ENCODE data around the gene STXBP4. TPM values are rescaled to one million over a fixed set of nuclear protein-coding genes. Genes with fewer than 3 reads are reported as not detected.

STXBP4 gene
- total and polyA plus RNA-seq, 3 experiments from 2014 or later: 2.8 to 7.5 (median 6.9) TPM

DNA sequence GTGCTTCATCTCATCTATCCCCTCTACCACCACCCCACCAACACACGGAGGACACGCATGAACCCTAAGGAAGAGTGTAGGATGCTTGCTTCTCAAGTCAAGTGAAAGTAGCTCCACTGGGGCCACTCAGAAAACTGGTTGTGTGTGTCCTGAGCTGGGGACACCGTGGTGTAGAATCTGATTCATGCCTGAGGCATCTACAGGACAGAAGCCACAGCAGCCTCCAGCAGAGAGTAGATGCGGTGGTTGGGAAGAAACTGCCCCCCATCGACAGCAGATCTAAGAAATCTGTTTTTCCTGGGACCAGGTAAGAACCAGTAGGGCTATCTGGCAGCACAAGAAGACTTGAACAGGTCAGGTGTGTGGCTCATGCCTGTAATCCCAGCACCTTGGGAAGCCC lies 244.3 kb downstream of the STXBP4 start:
- Mint-ChIP-seq H3K4me1 (peaks cover 0 to 2% (median 0%) of the 10 kb centered on the region in 3 donors), H3K27me3 (peaks cover 3 to 12% of the 10 kb centered on the region in 2 donors), H3K9me3 (no peaks in the 10 kb centered on the region), H3K4me3 (no peak overlapping the region), H3K27ac (no peak overlapping the region), H3K36me3 (peaks cover 0 to 3% (median 0%) of the 10 kb centered on the region in 3 donors)
- POLR2A ChIA-PET: no interaction called here
- CTCF ChIA-PET: interaction anchor here (1.0 kb wide), 1 partner anchor 24 kb away, joined by 4 read pairs; no protein-coding TSS in a partner anchor
- no peak for DNase-seq
- Histone ChIP-seq H3K36me3 (ENCODE audit: insufficient read depth, low read length) (no peaks in the 10 kb centered on the region), H3K27ac (ENCODE audit: low read depth, low read length) (no peak overlapping the region), H3K4me1 (ENCODE audit: insufficient read depth, low read length) (no peaks in the 10 kb centered on the region), H3K9me3 (ENCODE audit: low read length) (no peaks in the 10 kb centered on the region), H3K27me3 (ENCODE audit: insufficient read depth, low read length, poor library complexity, severe bottlenecking) (peaks cover 3% of the 10 kb centered on the region), H3K4me3 (ENCODE audit: low read length) (no peak overlapping the region)

DNA sequence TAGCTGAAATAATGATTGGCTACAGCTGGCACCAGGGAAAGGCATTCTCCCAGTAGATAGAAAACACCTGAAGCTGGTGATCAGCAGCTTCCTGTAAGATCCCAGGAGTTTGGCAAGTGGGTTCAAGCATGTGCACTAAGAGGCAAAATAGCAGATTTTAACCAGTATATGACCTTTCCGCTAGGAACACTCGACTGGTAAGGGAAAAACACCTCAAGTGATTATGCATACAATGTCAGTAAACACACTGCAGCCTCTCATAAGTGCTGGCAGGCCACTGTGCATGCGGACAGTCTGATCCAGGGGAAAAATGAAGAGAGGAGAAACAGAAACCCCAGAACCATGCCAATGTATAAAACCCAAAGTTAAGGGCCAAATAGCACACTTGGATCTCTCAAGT lies 247.1 kb downstream of the STXBP4 start:
- peaks cover 3 to 12% of the 10 kb centered on the region in 2 donors for H3K27me3 Mint-ChIP-seq
- ChIA-PET POLR2A (no interaction called here), CTCF (no interaction called here)
- no peaks in the 10 kb centered on the region for H3K4me1 Mint-ChIP-seq
- Histone ChIP-seq H3K36me3 (ENCODE audit: insufficient read depth, low read length) (no peaks in the 10 kb centered on the region), H3K27ac (ENCODE audit: low read depth, low read length) (no peak overlapping the region), H3K4me1 (ENCODE audit: insufficient read depth, low read length) (no peaks in the 10 kb centered on the region), H3K27me3 (ENCODE audit: insufficient read depth, low read length, poor library complexity, severe bottlenecking) (peaks cover 3% of the 10 kb centered on the region), H3K9me3 (ENCODE audit: low read length) (no peaks in the 10 kb centered on the region), H3K4me3 (ENCODE audit: low read length) (no peak overlapping the region)
- H3K4me3 Mint-ChIP-seq: no peak overlapping the region
- peaks cover 0 to 3% (median 0%) of the 10 kb centered on the region in 3 donors for H3K36me3 Mint-ChIP-seq
- no peak overlapping the region for H3K27ac Mint-ChIP-seq
- no peak for DNase-seq
- no peaks in the 10 kb centered on the region for H3K9me3 Mint-ChIP-seq

DNA sequence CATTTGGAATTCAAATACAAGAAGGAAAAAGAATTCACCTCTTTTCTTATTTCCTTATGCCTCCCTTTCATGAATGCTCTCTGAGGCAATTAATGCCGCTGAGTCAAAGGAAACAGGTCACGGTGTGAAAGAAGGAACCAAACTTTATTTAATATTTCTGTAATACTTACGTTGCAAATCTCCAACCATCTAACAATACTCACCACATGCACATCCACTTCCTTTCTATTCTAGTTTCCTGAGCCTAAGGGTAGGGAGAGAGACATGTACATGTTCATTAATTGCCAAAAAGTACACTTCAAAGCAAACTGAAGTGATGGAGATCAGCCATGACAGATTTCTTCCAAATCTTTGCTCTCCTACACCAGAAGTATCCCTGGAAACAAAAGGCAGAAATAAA lies 248.3 kb downstream of the STXBP4 start:
- no peak overlapping the region for H3K4me3 ChIP-seq (ENCODE audit: low read length)
- no peak for DNase-seq
- no peak overlapping the region for H3K27ac ChIP-seq (ENCODE audit: low read depth, low read length)
- no peaks in the 10 kb centered on the region for H3K9me3 Mint-ChIP-seq
- no peaks in the 10 kb centered on the region for H3K4me1 Mint-ChIP-seq
- no peaks in the 10 kb centered on the region for H3K4me1 ChIP-seq (ENCODE audit: insufficient read depth, low read length)
- no peak overlapping the region for H3K4me3 Mint-ChIP-seq
- H3K27ac Mint-ChIP-seq: no peak overlapping the region
- peaks cover 0 to 3% (median 0%) of the 10 kb centered on the region in 3 donors for H3K36me3 Mint-ChIP-seq
- CTCF ChIA-PET: no interaction called here
- POLR2A ChIA-PET: no interaction called here
- H3K36me3 ChIP-seq (ENCODE audit: insufficient read depth, low read length): no peaks in the 10 kb centered on the region
- H3K27me3 ChIP-seq (ENCODE audit: insufficient read depth, low read length, poor library complexity, severe bottlenecking): peaks cover 3% of the 10 kb centered on the region
- H3K9me3 ChIP-seq (ENCODE audit: low read length): no peaks in the 10 kb centered on the region
- H3K27me3 Mint-ChIP-seq: peaks cover 3 to 15% of the 10 kb centered on the region in 2 donors

- DNase-seq: no peak
- Histone ChIP-seq H3K4me1 (ENCODE audit: insufficient read depth, low read length) (no peaks in the 10 kb centered on the region), H3K36me3 (ENCODE audit: insufficient read depth, low read length) (no peaks in the 10 kb centered on the region), H3K27me3 (ENCODE audit: insufficient read depth, low read length, poor library complexity, severe bottlenecking) (peaks cover 3% of the 10 kb centered on the region), H3K9me3 (ENCODE audit: low read length) (no peaks in the 10 kb centered on the region), H3K27ac (ENCODE audit: low read depth, low read length) (no peak overlapping the region), H3K4me3 (ENCODE audit: low read length) (no peak overlapping the region)
- no peak overlapping the region for H3K27ac Mint-ChIP-seq
- peaks cover 4 to 30% of the 10 kb centered on the region in 2 donors for H3K27me3 Mint-ChIP-seq
- no peaks in the 10 kb centered on the region for H3K9me3 Mint-ChIP-seq
- peaks cover 0 to 3% (median 0%) of the 10 kb centered on the region in 3 donors for H3K36me3 Mint-ChIP-seq
- H3K4me3 Mint-ChIP-seq: no peak overlapping the region
- POLR2A ChIA-PET: no interaction called here
- H3K4me1 Mint-ChIP-seq: no peaks in the 10 kb centered on the region
- CTCF ChIA-PET: interaction anchor here (0.6 kb wide), 1 partner anchor 1453 kb away, joined by 3 read pairs; no protein-coding TSS in a partner anchor
Measured at GRCh38 chr17:55219459-55219858, 250.9 kb downstream of the STXBP4 start.

DNA sequence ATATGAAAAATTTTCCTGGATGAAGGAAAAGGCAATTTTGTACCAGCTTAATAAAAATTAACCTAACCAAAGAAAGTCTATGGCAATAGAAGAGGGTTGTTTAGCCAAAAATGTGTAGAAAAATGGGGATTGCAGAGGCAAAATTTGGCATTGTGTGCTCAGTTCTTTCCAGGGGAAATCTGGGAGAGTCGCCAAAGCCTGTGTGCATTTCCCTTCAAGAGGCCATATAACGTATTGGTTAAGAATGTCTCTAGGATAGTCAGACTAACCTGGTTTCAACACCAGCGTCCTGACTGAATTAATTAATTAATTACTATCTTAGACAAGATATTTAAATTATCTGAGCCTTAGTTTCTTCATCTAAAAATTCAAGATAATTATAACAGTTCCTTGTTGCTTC lies 251.4 kb downstream of the STXBP4 start:
- Histone ChIP-seq H3K27me3 (ENCODE audit: insufficient read depth, low read length, poor library complexity, severe bottlenecking) (peaks cover 3% of the 10 kb centered on the region), H3K4me3 (ENCODE audit: low read length) (no peak overlapping the region), H3K9me3 (ENCODE audit: low read length) (no peaks in the 10 kb centered on the region), H3K4me1 (ENCODE audit: insufficient read depth, low read length) (no peaks in the 10 kb centered on the region), H3K27ac (ENCODE audit: low read depth, low read length) (no peak overlapping the region), H3K36me3 (ENCODE audit: insufficient read depth, low read length) (no peaks in the 10 kb centered on the region)
- DNase-seq: no peak
- CTCF ChIA-PET: no interaction called here
- POLR2A ChIA-PET: no interaction called here
- no peaks in the 10 kb centered on the region for H3K4me1 Mint-ChIP-seq
- peaks cover 4 to 27% of the 10 kb centered on the region in 2 donors for H3K27me3 Mint-ChIP-seq
- no peak overlapping the region for H3K4me3 Mint-ChIP-seq
- H3K27ac Mint-ChIP-seq: no peak overlapping the region
- peaks cover 0 to 3% (median 0%) of the 10 kb centered on the region in 3 donors for H3K36me3 Mint-ChIP-seq
- no peaks in the 10 kb centered on the region for H3K9me3 Mint-ChIP-seq

Other genes starting within 250 kb of the STXBP4 start
- under 1 TPM in 1 of 2 experiments, not detected in 1; 0.33 TPM for gene TOM1L1, start 67.9 kb upstream of the STXBP4 start, total RNA-seq
- not detected for gene TOM1L1, start 67.9 kb upstream of the STXBP4 start, polyA plus RNA-seq
- 10 to 100 TPM; 54.8 to 57.6 TPM for gene COX11, start 111 bp upstream of the STXBP4 start, total RNA-seq
- 69.6 TPM for gene COX11, start 111 bp upstream of the STXBP4 start, polyA plus RNA-seq